Measurements from ENCODE around the gene CA6. TPM values are rescaled to one million over a fixed set of nuclear protein-coding genes. Genes with fewer than 3 reads are reported as not detected.
"Not testable (repeated sequence)": the region's sequence is repeated elsewhere in the genome, so short reads cannot be mapped to it uniquely, and the experiment has no call there.

The CA6 gene
- total RNA-seq, 1 donor from 2014 or later: not detected

GRCh38 chr1:8992936-8993687 lies 47.4 kb downstream of the CA6 start:
- intact Hi-C loops (cut with micrococcal nuclease): no loop called here
- DNase-seq: no peak
- no peak for ATAC-seq

GRCh38 chr1:8993962-8994675 lies 48.5 kb downstream of the CA6 start:
- intact Hi-C loops (cut with micrococcal nuclease); ATAC-seq: not testable (repeated sequence)

GRCh38 chr1:9001534-9002214 lies 56.0 kb downstream of the CA6 start:
- not testable (repeated sequence) for ATAC-seq, DNase-seq
- intact Hi-C loops (cut with micrococcal nuclease): loop anchor here (10.0 kb wide), 1 partner anchor 93 kb away; no protein-coding TSS in a partner anchor

More at GRCh38 chr1:8993962-8994675, 48.5 kb downstream of the CA6 start:
- DNase-seq: not testable (repeated sequence)

- DNase-seq: not testable (repeated sequence)
- intact Hi-C loops (cut with micrococcal nuclease): loop anchor here (10.0 kb wide), 1 partner anchor 93 kb away; no protein-coding TSS in a partner anchor
These were observed 56.5 kb downstream of the CA6 start for GRCh38 chr1:9002215-9002560.

GRCh38 chr1:9004031-9004699 lies 58.5 kb downstream of the CA6 start:
- ATAC-seq (no peak), DNase-seq (no peak)
- intact Hi-C loops (cut with micrococcal nuclease): loop anchor here (10.0 kb wide), 1 partner anchor 91 kb away; no protein-coding TSS in a partner anchor

More at GRCh38 chr1:9002215-9002560, 56.5 kb downstream of the CA6 start:
- not testable (repeated sequence) for ATAC-seq

GRCh38 chr1:9004700-9005394 lies 59.2 kb downstream of the CA6 start:
- DNase-seq (peak; percentile 90), ATAC-seq (peak; percentile 87)
- intact Hi-C loops (cut with micrococcal nuclease): loop anchor here (10.0 kb wide), 1 partner anchor 90 kb away; no protein-coding TSS in a partner anchor

GRCh38 chr1:9005395-9005708 lies 59.7 kb downstream of the CA6 start:
- ATAC-seq (no peak), DNase-seq (no peak)
- intact Hi-C loops (cut with micrococcal nuclease): loop anchor here (10.0 kb wide), 1 partner anchor 89 kb away; no protein-coding TSS in a partner anchor

GRCh38 chr1:9006956-9007615 lies 61.4 kb downstream of the CA6 start:
- ATAC-seq (no peak), DNase-seq (no peak)
- intact Hi-C loops (cut with micrococcal nuclease): loop anchor here (10.0 kb wide), 1 partner anchor 88 kb away; no protein-coding TSS in a partner anchor

GRCh38 chr1:9008236-9008635 lies 62.6 kb downstream of the CA6 start:
- DNase-seq (no peak), ATAC-seq (no peak)
- intact Hi-C loops (cut with micrococcal nuclease): loop anchor here (10.0 kb wide), 1 partner anchor 87 kb away; no protein-coding TSS in a partner anchor

- peak; percentile 29 for ATAC-seq
- intact Hi-C loops (cut with micrococcal nuclease): loop anchor here (10.0 kb wide), 1 partner anchor 85 kb away; no protein-coding TSS in a partner anchor
- peak; percentile 57 for DNase-seq
These were observed 64.0 kb downstream of the CA6 start for GRCh38 chr1:9009438-9010370.

GRCh38 chr1:9010781-9011323 lies 65.2 kb downstream of the CA6 start:
- peak; percentile 72 for ATAC-seq
- peak; percentile 63 for DNase-seq
- intact Hi-C loops (cut with micrococcal nuclease): no loop called here

- ATAC-seq (no peak), DNase-seq (no peak)
- intact Hi-C loops (cut with micrococcal nuclease): no loop called here
These were observed 68.2 kb downstream of the CA6 start for GRCh38 chr1:9013819-9014218.

- intact Hi-C loops (cut with micrococcal nuclease): no loop called here
- DNase-seq (no peak), ATAC-seq (no peak)
These were observed 69.1 kb downstream of the CA6 start for GRCh38 chr1:9014475-9015375.

GRCh38 chr1:9016455-9016854 lies 70.8 kb downstream of the CA6 start:
- intact Hi-C loops (cut with micrococcal nuclease): no loop called here
- ATAC-seq: no peak
- DNase-seq: no peak

- ATAC-seq (no peak), DNase-seq (no peak)
- intact Hi-C loops (cut with micrococcal nuclease): no loop called here
These were observed 72.7 kb downstream of the CA6 start for GRCh38 chr1:9018333-9018732.

- ATAC-seq: no peak
- DNase-seq: no peak
- intact Hi-C loops (cut with micrococcal nuclease): no loop called here
These were observed 74.2 kb downstream of the CA6 start for GRCh38 chr1:9019896-9020295.
